Fibroblast of the aortic adventitia (primary cell): ENCODE results near the gene PCDHA5. TPM values are rescaled to one million over a fixed set of nuclear protein-coding genes. Genes with fewer than 3 reads are reported as not detected.
"Not testable (repeated sequence)": the region's sequence is repeated elsewhere in the genome, so short reads cannot be mapped to it uniquely, and the experiment has no call there.

Experiments
- DNase-seq: peaks from one replicate; pipeline ENCODE4 v3.0.0-alpha.2; 2010; ENCODE audit warnings: low read depth
- H3K4me3 ChIP-seq: 2 replicates; pipeline ENCODE4 v1.5.1; 2011; ENCODE audit warnings: low read depth, mild to moderate bottlenecking, control low read depth, low read length, moderate library complexity
- CTCF ChIP-seq: IDR thresholded peaks from 2 replicates; pipeline ENCODE4 v1.5.1; 2011; ENCODE audit warnings: mild to moderate bottlenecking, low read length, control low read depth, inconsistent platforms; ENCODE audit not compliant: insufficient read depth
- total RNA-seq: library from RNA; depleted of rRNA; stranded (reverse); fragments of >200 nt; gene quantifications from 2 replicates; pipeline ENCODE4 v1.2.3, GENCODE V29; 2012; ENCODE audit warnings: low replicate concordance

Gene PCDHA5
- total RNA-seq, 1 donor, result 0.09 TPM

GRCh38 chr5:140806834-140807775 is 14.3 kb upstream of the PCDHA5 start, which contains the start of gene PCDHA4:
Gene PCDHA4, plus strand, starts transcription at chr5:140807068.
- peak; percentile 16 for DNase-seq
- peak within 1 kb of the TSS; percentile 47 for H3K4me3 ChIP-seq
- peak; percentile 38 for TF ChIP-seq CTCF

GRCh38 chr5:140808241-140808888 is 13.0 kb upstream of the PCDHA5 start:
- DNase-seq, result not testable (repeated sequence)

GRCh38 chr5:140808889-140809291 is 12.5 kb upstream of the PCDHA5 start:
- no peak for TF ChIP-seq CTCF
- no peak for DNase-seq
- H3K4me3 ChIP-seq, result no peak overlapping the region

More at GRCh38 chr5:140808241-140808888, 13.0 kb upstream of the PCDHA5 start:
- H3K4me3 ChIP-seq, result not testable (repeated sequence)

GRCh38 chr5:140822281-140822629 is 842 bp downstream of the PCDHA5 start:
- no peak for DNase-seq
- TF ChIP-seq CTCF, result no peak
- H3K4me3 ChIP-seq, result no peak overlapping the region

GRCh38 chr5:140822969-140823368 is 1.6 kb downstream of the PCDHA5 start:
- H3K4me3 ChIP-seq, DNase-seq: not testable (repeated sequence)

- no peak for DNase-seq
- no peak overlapping the region for H3K4me3 ChIP-seq
- no peak for TF ChIP-seq CTCF
Observed at GRCh38 chr5:140823475-140823874, 2.1 kb downstream of the PCDHA5 start.

- DNase-seq, result no peak
- no peak within 1 kb of the TSS for H3K4me3 ChIP-seq
- no peak for TF ChIP-seq CTCF
Observed at GRCh38 chr5:140827704-140828361, 6.4 kb downstream of the PCDHA5 start, which contains the start of gene PCDHA6. Gene PCDHA6, plus strand, starts transcription at chr5:140827960. Its CDS starts 132 bp downstream, at chr5:140828092.
